ENCODE data around the gene FPR2.

- TF ChIP-seq CTCF (conservative IDR thresholded peaks at IDR 0.05; ENCODE audit: low read length) (no peak), EZH2phosphoT487 (IDR thresholded peaks at IDR 0.05; ENCODE audit: borderline replicate concordance, low read depth, low read length) (no peak)
Observed at GRCh38 chr19:51788029-51788428, 27.0 kb downstream of the FPR2 start.
